K562 (cell line): Measurements from ENCODE around the gene C15orf62. TPM values are rescaled to one million over a fixed set of nuclear protein-coding genes. Genes with fewer than 3 reads are reported as not detected.

ENCODE experiments used
- CCAR2 ChIP-seq: fragments of 200-400 bp; formaldehyde crosslinking; IDR thresholded peaks from 2 replicates; pipeline ENCODE4 v1.6.1; 2017; ENCODE audit warnings: mild to moderate bottlenecking, low read depth, low read length
- PTRF ChIP-seq: fragments of 450-650 bp; IDR thresholded peaks from 2 replicates; pipeline ENCODE4 v1.6.1; 2016; ENCODE audit warnings: mild to moderate bottlenecking, missing genetic modification characterization, missing compliant biosample characterization
- SAFB2 ChIP-seq: fragments of 200-400 bp; formaldehyde crosslinking; IDR thresholded peaks from 2 replicates; pipeline ENCODE4 v1.6.1; 2018; ENCODE audit warnings: borderline replicate concordance, low read length, low read depth, moderate library complexity; ENCODE audit not compliant: severe bottlenecking
- SNIP1 ChIP-seq: fragments of 450-650 bp; IDR thresholded peaks from 2 replicates; pipeline ENCODE4 v1.7.1; 2017; ENCODE audit warnings: low read depth, mild to moderate bottlenecking
- ZNF134 ChIP-seq: fragments of 250-450 bp; sonication (Bioruptor Pico); conservative IDR thresholded peaks from 2 replicates; pipeline ENCODE4 v1.4.0; 2020
- polyA plus RNA-seq, 8 experiments: library from polyadenylated mRNA; depleted of rRNA in 4 of 8; stranded (reverse) in 5 of 8; unstranded in 3 of 8; fragments of >200 nt; fragmentation: Nextera tagmentation in 2 of 8; fragmentation: Illumina TruSeq in 1 of 8; extraction: Ambion mirVana in 2 of 8; extraction: Trizol in 1 of 8; gene quantifications; 2 replicates each; pipeline versions ENCODE4 v1.2.1 to v1.2.3, GENCODE V29; 2011 to 2014; ENCODE audit warnings: inconsistent platforms in 1 of 8, missing spikeins in 1 of 8
- total RNA-seq, 7 experiments: library from RNA; depleted of rRNA in 6 of 7; stranded (reverse); fragments of >200 nt in 6 of 7; fragmentation: Illumina TruSeq in 2 of 7; extraction: Trizol in 2 of 7; gene quantifications; 2 replicates each; pipeline versions ENCODE4 v1.2.1 to v1.2.3, GENCODE V29; 2011 to 2021; ENCODE audit warnings: low replicate concordance in 1 of 7
- TF ChIP-seq, protein P1 (sequence below): sonication (generic); formaldehyde crosslinking; IDR thresholded peaks from 2 replicates; pipeline ENCODE4 v1.8.1; 2023; ENCODE audit warnings: mild to moderate bottlenecking, missing genetic modification reagents
- TF ChIP-seq, protein P2 (sequence below), 2 experiments: fragments of 450-650 bp; IDR thresholded peaks; 2 replicates each; pipeline ENCODE4 v1.6.1; 2016; ENCODE audit warnings: mild to moderate bottlenecking in 2 of 2, borderline replicate concordance in 1 of 2, low read depth in 1 of 2, moderate library complexity in 1 of 2

The C15orf62 gene
- total and polyA plus RNA-seq, 9 of the 15 experiments (the other 6 are each of a cell fraction or from before 2014, with no cell fraction given) = 0.01 to 0.76 (median 0.30) TPM; not detected in 1

DNA sequence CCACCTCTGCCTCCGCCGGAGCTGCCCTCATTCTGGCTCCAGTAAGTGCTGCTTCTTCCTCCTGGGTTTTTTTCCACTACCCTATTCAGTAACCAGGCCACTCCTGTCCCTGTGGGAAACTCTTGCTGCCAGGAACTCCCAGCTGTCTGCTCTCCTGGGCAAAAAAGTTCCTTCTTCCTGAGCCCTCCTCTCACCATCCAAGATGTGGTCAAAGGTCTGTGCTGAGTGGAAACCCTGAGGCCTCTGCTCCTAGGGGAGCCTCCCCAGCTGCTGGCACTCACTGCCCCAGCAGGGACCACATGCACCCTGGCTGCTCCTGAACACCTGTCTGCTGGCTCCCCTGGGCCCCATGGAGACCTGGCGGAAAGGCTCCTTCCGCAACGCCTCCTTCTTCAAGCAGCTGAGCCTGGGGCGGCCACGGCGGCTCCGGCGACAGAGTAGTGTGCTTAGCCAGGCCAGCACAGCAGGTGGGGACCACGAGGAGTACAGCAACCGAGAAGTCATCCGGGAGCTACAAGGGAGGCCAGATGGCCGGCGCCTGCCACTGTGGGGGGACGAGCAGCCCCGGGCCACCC is 454 bp downstream of the C15orf62 start (continued):
- TF ChIP-seq PTRF (tag) (no peak), CCAR2 (no peak), SAFB2 (no peak), ZNF134 (CRISPR knock-in tag) (no peak), SNIP1 (no peak)
- TF ChIP-seq, protein P1, sequence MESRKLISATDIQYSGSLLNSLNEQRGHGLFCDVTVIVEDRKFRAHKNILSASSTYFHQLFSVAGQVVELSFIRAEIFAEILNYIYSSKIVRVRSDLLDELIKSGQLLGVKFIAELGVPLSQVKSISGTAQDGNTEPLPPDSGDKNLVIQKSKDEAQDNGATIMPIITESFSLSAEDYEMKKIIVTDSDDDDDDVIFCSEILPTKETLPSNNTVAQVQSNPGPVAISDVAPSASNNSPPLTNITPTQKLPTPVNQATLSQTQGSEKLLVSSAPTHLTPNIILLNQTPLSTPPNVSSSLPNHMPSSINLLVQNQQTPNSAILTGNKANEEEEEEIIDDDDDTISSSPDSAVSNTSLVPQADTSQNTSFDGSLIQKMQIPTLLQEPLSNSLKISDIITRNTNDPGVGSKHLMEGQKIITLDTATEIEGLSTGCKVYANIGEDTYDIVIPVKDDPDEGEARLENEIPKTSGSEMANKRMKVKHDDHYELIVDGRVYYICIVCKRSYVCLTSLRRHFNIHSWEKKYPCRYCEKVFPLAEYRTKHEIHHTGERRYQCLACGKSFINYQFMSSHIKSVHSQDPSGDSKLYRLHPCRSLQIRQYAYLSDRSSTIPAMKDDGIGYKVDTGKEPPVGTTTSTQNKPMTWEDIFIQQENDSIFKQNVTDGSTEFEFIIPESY (CRISPR knock-in tag) = peak; percentile 50; the same call in 1 of the 2 replicates
- TF ChIP-seq, protein P2, sequence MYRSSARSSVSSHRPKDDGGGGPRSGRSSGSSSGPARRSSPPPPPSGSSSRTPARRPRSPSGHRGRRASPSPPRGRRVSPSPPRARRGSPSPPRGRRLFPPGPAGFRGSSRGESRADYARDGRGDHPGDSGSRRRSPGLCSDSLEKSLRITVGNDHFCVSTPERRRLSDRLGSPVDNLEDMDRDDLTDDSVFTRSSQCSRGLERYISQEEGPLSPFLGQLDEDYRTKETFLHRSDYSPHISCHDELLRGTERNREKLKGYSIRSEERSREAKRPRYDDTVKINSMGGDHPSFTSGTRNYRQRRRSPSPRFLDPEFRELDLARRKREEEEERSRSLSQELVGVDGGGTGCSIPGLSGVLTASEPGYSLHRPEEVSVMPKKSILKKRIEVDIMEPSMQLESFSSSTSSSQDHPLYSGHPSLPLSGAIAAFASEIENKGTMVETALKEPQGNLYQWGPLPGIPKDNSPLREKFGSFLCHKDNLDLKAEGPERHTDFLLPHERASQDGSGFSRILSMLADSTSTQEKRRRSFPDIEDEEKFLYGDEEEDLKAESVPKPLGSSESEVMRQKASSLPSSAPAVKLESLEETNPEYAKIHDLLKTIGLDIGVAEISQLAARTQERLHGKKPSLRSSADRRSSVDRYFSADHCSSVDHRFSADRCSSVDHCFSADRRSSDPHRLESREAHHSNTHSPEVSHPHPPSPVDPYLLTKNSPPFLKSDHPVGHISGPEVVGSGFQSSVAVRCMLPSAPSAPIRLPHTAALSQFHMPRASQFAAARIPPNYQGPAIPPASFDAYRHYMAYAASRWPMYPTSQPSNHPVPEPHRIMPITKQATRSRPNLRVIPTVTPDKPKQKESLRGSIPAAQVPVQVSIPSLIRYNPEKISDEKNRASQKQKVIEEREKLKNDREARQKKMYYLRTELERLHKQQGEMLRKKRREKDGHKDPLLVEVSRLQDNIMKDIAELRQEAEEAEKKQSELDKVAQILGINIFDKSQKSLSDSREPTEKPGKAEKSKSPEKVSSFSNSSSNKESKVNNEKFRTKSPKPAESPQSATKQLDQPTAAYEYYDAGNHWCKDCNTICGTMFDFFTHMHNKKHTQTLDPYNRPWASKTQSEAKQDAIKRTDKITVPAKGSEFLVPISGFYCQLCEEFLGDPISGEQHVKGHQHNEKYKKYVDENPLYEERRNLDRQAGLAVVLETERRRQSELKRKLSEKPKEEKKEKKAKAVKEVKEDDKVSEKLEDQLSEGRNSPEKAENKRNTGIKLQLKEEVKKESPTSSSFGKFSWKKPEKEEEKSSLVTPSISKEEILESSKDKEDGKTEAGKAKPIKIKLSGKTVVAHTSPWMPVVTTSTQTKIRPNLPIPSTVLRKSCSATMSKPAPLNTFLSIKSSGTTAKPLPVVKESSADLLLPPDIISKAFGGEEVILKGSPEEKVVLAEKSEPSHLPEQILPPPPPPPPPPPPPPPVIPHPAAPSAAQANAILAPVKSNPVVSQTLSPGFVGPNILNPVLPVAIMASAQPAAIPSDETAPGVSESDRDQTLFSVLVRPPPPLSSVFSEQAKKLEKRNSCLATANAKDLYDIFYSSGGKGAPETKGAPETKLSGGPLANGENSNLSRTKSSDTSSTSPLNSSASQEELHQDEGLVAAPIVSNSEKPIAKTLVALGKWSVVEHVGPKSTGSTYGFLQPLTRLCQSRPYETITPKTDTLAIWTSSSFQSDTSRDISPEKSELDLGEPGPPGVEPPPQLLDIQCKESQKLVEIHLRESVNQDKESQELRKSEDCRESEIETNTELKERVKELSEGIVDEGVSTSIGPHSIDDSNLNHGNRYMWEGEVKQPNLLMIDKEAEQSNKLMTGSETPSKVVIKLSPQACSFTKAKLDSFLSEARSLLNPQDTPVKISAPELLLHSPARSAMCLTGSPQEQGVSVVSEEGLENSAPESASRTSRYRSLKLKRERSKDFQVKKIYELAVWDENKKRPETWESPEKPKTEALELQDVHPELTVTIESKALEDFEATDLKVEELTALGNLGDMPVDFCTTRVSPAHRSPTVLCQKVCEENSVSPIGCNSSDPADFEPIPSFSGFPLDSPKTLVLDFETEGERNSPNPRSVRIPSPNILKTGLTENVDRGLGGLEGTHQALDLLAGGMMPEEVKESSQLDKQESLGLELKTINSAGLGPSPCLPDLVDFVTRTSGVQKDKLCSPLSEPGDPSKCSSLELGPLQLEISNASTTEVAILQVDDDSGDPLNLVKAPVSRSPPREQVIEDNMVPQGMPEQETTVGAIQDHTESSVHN (IDR thresholded peaks at IDR 0.05; ENCODE audit: borderline replicate concordance in 1 of 2, low read depth in 1 of 2) = no peak
